OCI-LY7 (cell line): ENCODE data around the gene VNN1.

Experiments used
- EZH2phosphoT487 ChIP-seq: fragments of 200-600 bp; sonication (generic); IDR thresholded peaks from 2 replicates; pipeline ENCODE4 v1.6.1; 2018; ENCODE audit warnings: low read depth, borderline replicate concordance, mild to moderate bottlenecking, mixed run types, antibody characterized with exemption, low read length, moderate library complexity, mixed read lengths
- TF ChIP-seq, protein P1 (sequence below): fragments of 200-600 bp; sonication (generic); conservative IDR thresholded peaks from 2 replicates; pipeline ENCODE4 v1.5.1; 2014; ENCODE audit warnings: mild to moderate bottlenecking, antibody characterized with exemption, low read length, moderate library complexity, mixed read lengths

GRCh38 chr6:132749111-132749510, 35.3 kb upstream of the VNN1 start:
- TF ChIP-seq, protein P1, sequence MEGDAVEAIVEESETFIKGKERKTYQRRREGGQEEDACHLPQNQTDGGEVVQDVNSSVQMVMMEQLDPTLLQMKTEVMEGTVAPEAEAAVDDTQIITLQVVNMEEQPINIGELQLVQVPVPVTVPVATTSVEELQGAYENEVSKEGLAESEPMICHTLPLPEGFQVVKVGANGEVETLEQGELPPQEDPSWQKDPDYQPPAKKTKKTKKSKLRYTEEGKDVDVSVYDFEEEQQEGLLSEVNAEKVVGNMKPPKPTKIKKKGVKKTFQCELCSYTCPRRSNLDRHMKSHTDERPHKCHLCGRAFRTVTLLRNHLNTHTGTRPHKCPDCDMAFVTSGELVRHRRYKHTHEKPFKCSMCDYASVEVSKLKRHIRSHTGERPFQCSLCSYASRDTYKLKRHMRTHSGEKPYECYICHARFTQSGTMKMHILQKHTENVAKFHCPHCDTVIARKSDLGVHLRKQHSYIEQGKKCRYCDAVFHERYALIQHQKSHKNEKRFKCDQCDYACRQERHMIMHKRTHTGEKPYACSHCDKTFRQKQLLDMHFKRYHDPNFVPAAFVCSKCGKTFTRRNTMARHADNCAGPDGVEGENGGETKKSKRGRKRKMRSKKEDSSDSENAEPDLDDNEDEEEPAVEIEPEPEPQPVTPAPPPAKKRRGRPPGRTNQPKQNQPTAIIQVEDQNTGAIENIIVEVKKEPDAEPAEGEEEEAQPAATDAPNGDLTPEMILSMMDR = no peak
- TF ChIP-seq EZH2phosphoT487 = no peak
